ENCODE measurements around the gene TEX264.

DNA sequence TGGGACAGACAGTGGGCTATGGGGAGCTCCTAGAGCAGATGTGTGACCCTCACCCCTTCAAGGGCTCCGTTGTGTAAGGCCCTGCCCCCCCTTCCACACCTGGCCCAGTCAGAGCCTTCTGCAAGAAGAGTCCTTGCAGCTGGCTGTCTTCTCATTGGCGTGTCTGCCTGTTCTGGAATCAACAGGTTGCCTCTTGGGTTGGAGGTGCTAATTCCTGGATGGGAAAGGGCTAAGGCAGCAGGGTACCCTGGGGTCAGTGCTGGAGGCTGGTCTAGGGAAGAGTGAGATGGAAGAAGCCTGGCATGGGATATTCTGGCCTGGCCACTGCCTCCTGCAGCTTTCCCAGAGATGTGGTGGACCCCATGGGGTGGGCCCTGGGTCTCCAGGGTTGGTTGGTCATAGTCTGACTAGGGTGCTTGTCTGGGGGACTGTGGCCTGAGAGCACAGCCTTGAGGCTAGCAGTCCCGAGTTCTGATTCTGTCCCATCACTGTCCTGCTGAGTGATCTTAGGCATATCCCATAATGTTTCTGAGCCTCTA is 5.1 kb downstream of the TEX264 start:
- TF ChIP-seq SUZ12 (IDR thresholded peaks at IDR 0.05; ENCODE audit: extremely low read depth, insufficient read depth, insufficient read length) = no peak
- TF ChIP-seq ZNF274 (IDR thresholded peaks at IDR 0.05; ENCODE audit: low read depth, low read length) = no peak
